ENCODE results near the gene RTN1.

DNA sequence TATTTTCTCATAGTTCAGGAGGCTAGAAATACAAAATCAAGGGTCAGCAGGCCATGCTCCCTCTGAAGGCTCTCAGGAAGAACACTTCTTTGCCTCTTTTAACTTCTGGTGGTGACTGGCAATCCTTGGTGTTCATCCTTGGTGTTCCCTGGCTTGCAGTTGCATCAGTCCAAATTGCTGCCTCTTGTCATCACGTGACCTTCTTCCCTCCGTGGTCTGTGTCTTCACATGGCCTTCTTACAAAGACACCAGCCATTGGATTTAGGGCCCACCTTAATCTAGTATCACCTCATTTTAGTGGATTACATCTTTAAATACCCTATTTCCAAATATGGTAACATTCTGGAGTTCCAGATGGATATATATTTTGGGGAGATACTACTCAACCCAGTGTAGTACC, 41.9 kb upstream of the RTN1 start:
- TF ChIP-seq, protein P1, sequence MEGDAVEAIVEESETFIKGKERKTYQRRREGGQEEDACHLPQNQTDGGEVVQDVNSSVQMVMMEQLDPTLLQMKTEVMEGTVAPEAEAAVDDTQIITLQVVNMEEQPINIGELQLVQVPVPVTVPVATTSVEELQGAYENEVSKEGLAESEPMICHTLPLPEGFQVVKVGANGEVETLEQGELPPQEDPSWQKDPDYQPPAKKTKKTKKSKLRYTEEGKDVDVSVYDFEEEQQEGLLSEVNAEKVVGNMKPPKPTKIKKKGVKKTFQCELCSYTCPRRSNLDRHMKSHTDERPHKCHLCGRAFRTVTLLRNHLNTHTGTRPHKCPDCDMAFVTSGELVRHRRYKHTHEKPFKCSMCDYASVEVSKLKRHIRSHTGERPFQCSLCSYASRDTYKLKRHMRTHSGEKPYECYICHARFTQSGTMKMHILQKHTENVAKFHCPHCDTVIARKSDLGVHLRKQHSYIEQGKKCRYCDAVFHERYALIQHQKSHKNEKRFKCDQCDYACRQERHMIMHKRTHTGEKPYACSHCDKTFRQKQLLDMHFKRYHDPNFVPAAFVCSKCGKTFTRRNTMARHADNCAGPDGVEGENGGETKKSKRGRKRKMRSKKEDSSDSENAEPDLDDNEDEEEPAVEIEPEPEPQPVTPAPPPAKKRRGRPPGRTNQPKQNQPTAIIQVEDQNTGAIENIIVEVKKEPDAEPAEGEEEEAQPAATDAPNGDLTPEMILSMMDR (IDR thresholded peaks at IDR 0.05; ENCODE audit: low read length) = no peak
- TF ChIP-seq EZH2 (optimal IDR thresholded peaks at IDR 0.05; ENCODE audit: low read depth, low read length) (no peak), EZH2phosphoT487 (IDR thresholded peaks at IDR 0.05; ENCODE audit: low read length) (no peak)

Measured in MM.1S (cell line).